ENCODE measurements around the gene ASIC4.

The ASIC4 gene

DNA sequence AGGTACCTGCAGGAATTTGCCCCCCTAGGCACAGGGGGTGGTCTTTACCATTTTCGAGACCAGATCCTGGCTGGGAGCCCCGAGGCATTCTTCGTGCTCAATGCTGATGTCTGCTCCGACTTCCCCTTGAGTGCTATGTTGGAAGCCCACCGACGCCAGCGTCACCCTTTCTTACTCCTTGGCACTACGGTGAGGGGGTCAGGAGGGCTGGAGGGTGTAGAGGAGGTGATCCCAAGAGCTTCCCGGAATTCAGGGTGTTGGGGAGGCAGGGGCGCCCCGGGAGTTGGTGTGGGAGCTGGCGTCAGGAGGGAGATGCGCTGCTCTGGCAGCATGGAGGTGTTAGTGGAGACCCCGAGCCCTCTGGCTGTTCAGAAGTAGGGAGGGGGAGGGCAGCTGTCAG is 12.4 kb upstream of the ASIC4 start:
- no peak for DNase-seq (ENCODE audit: low read depth)
- H3K4me3 ChIP-seq (ENCODE audit: low read depth, low read length) = no peak overlapping the region
- TF ChIP-seq POLR2A (IDR thresholded peaks at IDR 0.05; ENCODE audit: extremely low read depth, insufficient read length) (no peak), MYC (IDR thresholded peaks at IDR 0.05; ENCODE audit: low read depth, low read length) (no peak)
- TF ChIP-seq, protein P1, sequence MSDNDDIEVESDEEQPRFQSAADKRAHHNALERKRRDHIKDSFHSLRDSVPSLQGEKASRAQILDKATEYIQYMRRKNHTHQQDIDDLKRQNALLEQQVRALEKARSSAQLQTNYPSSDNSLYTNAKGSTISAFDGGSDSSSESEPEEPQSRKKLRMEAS (IDR thresholded peaks at IDR 0.05; ENCODE audit: low read depth, low read length) = no peak
- TF ChIP-seq, protein P2, sequence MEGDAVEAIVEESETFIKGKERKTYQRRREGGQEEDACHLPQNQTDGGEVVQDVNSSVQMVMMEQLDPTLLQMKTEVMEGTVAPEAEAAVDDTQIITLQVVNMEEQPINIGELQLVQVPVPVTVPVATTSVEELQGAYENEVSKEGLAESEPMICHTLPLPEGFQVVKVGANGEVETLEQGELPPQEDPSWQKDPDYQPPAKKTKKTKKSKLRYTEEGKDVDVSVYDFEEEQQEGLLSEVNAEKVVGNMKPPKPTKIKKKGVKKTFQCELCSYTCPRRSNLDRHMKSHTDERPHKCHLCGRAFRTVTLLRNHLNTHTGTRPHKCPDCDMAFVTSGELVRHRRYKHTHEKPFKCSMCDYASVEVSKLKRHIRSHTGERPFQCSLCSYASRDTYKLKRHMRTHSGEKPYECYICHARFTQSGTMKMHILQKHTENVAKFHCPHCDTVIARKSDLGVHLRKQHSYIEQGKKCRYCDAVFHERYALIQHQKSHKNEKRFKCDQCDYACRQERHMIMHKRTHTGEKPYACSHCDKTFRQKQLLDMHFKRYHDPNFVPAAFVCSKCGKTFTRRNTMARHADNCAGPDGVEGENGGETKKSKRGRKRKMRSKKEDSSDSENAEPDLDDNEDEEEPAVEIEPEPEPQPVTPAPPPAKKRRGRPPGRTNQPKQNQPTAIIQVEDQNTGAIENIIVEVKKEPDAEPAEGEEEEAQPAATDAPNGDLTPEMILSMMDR (IDR thresholded peaks at IDR 0.05; ENCODE audit: low read depth, low read length) = no peak

DNA sequence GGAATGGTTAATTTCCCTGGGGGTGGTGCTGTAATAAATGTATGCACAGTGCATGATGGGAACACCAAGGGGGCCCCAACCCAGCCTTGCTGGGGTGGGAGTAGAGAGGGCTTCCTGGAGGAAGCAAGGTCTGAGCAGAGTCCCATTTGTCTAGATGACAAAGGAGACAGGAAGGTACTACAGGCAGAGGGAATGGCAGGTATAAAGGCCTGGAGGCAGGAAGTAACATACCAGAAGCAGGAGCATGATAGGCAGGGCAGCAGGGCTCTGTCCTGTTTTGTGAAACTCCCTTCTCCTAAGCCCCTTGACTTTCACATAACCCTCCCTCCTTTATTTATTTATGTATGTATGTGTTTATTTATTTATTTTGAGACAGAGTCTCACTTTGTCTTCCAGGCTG is 11.7 kb upstream of the ASIC4 start:
- no peak overlapping the region for H3K4me3 ChIP-seq (ENCODE audit: low read depth, low read length)
- no peak for DNase-seq (ENCODE audit: low read depth)
- TF ChIP-seq MYC (IDR thresholded peaks at IDR 0.05; ENCODE audit: low read depth, low read length) (no peak), POLR2A (IDR thresholded peaks at IDR 0.05; ENCODE audit: extremely low read depth, insufficient read length) (no peak)
- TF ChIP-seq, protein P2 (IDR thresholded peaks at IDR 0.05; ENCODE audit: low read depth, low read length) = no peak
- TF ChIP-seq, protein P1 (IDR thresholded peaks at IDR 0.05; ENCODE audit: low read depth, low read length) = no peak

DNA sequence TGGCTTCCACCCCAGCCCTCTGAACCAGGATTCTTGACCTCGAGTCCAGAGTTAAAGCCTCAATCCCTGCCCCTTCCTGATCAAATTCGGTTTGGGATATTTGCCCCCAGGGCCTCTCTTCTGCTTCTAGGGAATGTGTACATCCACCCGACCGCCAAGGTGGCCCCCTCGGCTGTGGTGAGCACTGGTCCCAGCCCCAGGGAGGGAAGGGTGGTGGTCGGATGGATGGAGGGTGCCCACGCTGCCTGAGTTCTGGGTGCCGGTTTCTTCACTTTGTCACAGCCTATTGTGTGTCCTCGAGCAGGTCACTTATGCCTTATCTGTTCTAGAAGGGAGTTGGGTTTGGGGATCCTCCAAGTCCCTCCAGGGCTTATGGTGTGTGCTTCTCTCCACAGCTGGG is 8.7 kb upstream of the ASIC4 start:
- no peak for DNase-seq (ENCODE audit: low read depth)
- H3K4me3 ChIP-seq (ENCODE audit: low read depth, low read length) = no peak overlapping the region
- TF ChIP-seq, protein P2 (IDR thresholded peaks at IDR 0.05; ENCODE audit: low read depth, low read length) = no peak
- TF ChIP-seq POLR2A (IDR thresholded peaks at IDR 0.05; ENCODE audit: extremely low read depth, insufficient read length) (no peak), MYC (IDR thresholded peaks at IDR 0.05; ENCODE audit: low read depth, low read length) (no peak)
- TF ChIP-seq, protein P1 (IDR thresholded peaks at IDR 0.05; ENCODE audit: low read depth, low read length) = no peak

DNA sequence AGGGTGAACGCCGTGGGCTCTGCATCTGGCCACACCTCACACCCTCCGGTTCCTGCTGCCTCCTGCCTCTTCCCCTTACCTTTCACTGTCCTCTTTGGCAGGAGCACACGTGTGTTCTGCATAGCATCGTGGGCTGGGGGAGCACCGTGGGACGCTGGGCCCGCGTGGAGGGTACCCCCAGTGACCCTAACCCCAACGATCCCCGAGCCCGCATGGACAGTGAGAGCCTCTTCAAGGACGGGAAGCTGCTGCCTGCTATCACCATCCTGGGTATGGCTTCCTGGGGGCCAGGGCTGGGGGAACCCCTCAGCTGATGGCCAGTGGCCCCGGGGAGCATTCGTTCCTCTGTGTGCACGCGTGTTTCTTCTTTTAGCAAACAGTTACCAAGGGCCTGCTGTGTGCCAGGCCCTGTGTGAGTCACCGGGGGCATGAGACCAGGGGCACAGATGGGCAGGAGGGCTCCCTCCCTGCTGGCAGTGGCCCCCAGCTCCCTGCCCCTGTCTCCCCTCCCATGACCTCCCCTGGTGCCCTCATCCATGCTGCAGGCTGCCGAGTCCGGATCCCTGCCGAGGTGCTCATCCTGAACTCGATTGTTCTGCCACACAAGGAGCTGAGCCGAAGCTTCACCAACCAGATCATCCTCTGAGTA is 8.0 kb upstream of the ASIC4 start:
- DNase-seq (ENCODE audit: low read depth) = no peak
- H3K4me3 ChIP-seq (ENCODE audit: low read depth, low read length) = no peak overlapping the region
- no peak for TF ChIP-seq POLR2A (IDR thresholded peaks at IDR 0.05; ENCODE audit: extremely low read depth, insufficient read length)
- TF ChIP-seq, protein P1 (IDR thresholded peaks at IDR 0.05; ENCODE audit: low read depth, low read length) = no peak
- TF ChIP-seq MYC (IDR thresholded peaks at IDR 0.05; ENCODE audit: low read depth, low read length) = no peak
- TF ChIP-seq, protein P2 (IDR thresholded peaks at IDR 0.05; ENCODE audit: low read depth, low read length) = no peak

DNA sequence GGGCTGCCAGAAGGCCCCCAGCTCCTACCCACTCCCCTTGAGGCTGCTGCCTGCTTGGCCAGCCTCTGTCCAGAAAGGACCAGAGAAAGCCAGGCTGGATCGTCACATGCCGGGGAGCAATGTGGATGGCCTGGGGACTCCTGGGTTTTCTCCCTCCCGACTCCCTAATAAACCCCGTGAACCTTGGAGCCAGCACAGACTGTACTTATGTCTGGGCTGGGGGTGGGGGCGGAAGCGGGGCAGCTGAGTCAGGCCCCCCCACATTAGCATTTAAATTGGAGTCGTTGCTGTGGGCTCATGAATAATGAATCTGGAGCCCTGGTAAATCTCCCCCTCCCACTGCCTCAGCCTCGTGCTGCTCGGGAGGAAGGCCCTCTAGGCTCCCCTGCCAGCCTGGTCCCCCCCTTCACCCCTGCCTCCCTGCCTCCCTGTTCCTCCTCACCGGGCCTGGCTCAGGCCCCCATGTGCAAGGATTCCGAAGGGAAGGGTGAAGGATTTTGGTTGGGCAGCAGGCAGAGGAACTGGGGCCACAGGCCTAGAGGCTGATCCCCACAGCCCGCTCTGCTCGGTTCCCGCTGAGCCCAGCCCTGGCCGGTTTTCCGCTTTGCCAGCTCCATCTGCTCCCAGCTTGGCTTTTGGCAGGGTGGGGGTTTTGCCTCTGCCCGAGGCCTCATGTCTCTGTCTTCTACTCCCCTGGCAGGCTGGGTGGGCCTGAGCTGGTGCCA is 7.3 kb upstream of the ASIC4 start:
- H3K4me3 ChIP-seq (ENCODE audit: low read depth, low read length) = no peak overlapping the region
- no peak for DNase-seq (ENCODE audit: low read depth)
- TF ChIP-seq, protein P1 (IDR thresholded peaks at IDR 0.05; ENCODE audit: low read depth, low read length) = no peak
